RCC 7860 (cell line): ENCODE data around the gene CACNA1D.

Experiments used
- DNase-seq: peaks from one replicate; pipeline ENCODE4 v3.0.0-alpha.2; 2015; ENCODE audit warnings: low spot score
- FAIRE-seq: peaks from 2 replicates; lab custom pipeline; 2012; peaks lifted over from hg19 to GRCh38; lab: Jason Lieb, UNC

The CACNA1D gene

GRCh38 chr3:53773611-53774368 lies 279.4 kb downstream of the CACNA1D start:
- FAIRE-seq: no peak
- DNase-seq: no peak

GRCh38 chr3:53774414-53774813 lies 280.0 kb downstream of the CACNA1D start:
- FAIRE-seq (no peak), DNase-seq (no peak)

- no peak for DNase-seq
- no peak for FAIRE-seq
Measured at GRCh38 chr3:53775018-53775417, 280.6 kb downstream of the CACNA1D start.

- DNase-seq (no peak), FAIRE-seq (no peak)
Measured at GRCh38 chr3:53775834-53776251, 281.4 kb downstream of the CACNA1D start.

- no peak for FAIRE-seq
Measured at GRCh38 chr3:53776494-53777101, 282.2 kb downstream of the CACNA1D start.

GRCh38 chr3:53777468-53777867 lies 283.1 kb downstream of the CACNA1D start:
- DNase-seq: no peak
- no peak for FAIRE-seq

More at GRCh38 chr3:53776494-53777101, 282.2 kb downstream of the CACNA1D start:
- DNase-seq: no peak

GRCh38 chr3:53778153-53778552 lies 283.7 kb downstream of the CACNA1D start:
- no peak for DNase-seq
- no peak for FAIRE-seq

GRCh38 chr3:53780171-53780570 lies 285.8 kb downstream of the CACNA1D start:
- no peak for DNase-seq
- FAIRE-seq: no peak

- no peak for FAIRE-seq
- DNase-seq: no peak
Measured at GRCh38 chr3:53780806-53781205, 286.4 kb downstream of the CACNA1D start.

GRCh38 chr3:53787016-53787415 lies 292.6 kb downstream of the CACNA1D start:
- FAIRE-seq (no peak), DNase-seq (no peak)

GRCh38 chr3:53788038-53788437 lies 293.6 kb downstream of the CACNA1D start:
- DNase-seq: no peak
- FAIRE-seq: no peak

GRCh38 chr3:53789459-53789858 lies 295.0 kb downstream of the CACNA1D start:
- FAIRE-seq: no peak

GRCh38 chr3:53790470-53790869 lies 296.1 kb downstream of the CACNA1D start:
- DNase-seq: no peak
- no peak for FAIRE-seq

More at GRCh38 chr3:53789459-53789858, 295.0 kb downstream of the CACNA1D start:
- no peak for DNase-seq

- DNase-seq (no peak), FAIRE-seq (no peak)
Measured at GRCh38 chr3:53791317-53791716, 296.9 kb downstream of the CACNA1D start.

- DNase-seq (no peak), FAIRE-seq (no peak)
Measured at GRCh38 chr3:53792866-53793265, 298.5 kb downstream of the CACNA1D start.

- no peak for DNase-seq
- no peak for FAIRE-seq
Measured at GRCh38 chr3:53794597-53794996, 300.2 kb downstream of the CACNA1D start.

GRCh38 chr3:53795176-53795575 lies 300.8 kb downstream of the CACNA1D start:
- DNase-seq (peak; percentile 26), FAIRE-seq (no peak)

GRCh38 chr3:53795789-53796560 lies 301.6 kb downstream of the CACNA1D start:
- FAIRE-seq (no peak), DNase-seq (no peak)

- no peak for FAIRE-seq
- no peak for DNase-seq
Measured at GRCh38 chr3:53798144-53798543, 303.7 kb downstream of the CACNA1D start.

GRCh38 chr3:53799338-53799865 lies 305.0 kb downstream of the CACNA1D start:
- FAIRE-seq: no peak

More at GRCh38 chr3:53799338-53799865, 305.0 kb downstream of the CACNA1D start:
- no peak for DNase-seq
